Astrocyte of the cerebellum (primary cell): ENCODE results near the gene TAP1.
A peak's percentile ranks its signal among the peaks of the same experiment; 100 is the strongest.

ENCODE experiments used
- DNase-seq: peaks from one replicate; pipeline ENCODE4 v3.0.0-alpha.2; 2011; ENCODE audit warnings: low read depth
- H3K4me3 ChIP-seq: 2 replicates; pipeline ENCODE4 v1.5.1; 2011; ENCODE audit warnings: mild to moderate bottlenecking, low read depth, low read length, moderate library complexity
- CTCF ChIP-seq: IDR thresholded peaks from 2 replicates; pipeline ENCODE4 v1.5.1; 2012; ENCODE audit warnings: low read length, low read depth, moderate library complexity, mild to moderate bottlenecking; ENCODE audit errors: missing control alignments
- in situ Hi-C: cut with HindIII; loops from 2 replicates; pipeline ENCODE4 v1.10.0; 2017; ENCODE audit warnings: low sequenced_read_pairs

Gene TAP1, protein sequence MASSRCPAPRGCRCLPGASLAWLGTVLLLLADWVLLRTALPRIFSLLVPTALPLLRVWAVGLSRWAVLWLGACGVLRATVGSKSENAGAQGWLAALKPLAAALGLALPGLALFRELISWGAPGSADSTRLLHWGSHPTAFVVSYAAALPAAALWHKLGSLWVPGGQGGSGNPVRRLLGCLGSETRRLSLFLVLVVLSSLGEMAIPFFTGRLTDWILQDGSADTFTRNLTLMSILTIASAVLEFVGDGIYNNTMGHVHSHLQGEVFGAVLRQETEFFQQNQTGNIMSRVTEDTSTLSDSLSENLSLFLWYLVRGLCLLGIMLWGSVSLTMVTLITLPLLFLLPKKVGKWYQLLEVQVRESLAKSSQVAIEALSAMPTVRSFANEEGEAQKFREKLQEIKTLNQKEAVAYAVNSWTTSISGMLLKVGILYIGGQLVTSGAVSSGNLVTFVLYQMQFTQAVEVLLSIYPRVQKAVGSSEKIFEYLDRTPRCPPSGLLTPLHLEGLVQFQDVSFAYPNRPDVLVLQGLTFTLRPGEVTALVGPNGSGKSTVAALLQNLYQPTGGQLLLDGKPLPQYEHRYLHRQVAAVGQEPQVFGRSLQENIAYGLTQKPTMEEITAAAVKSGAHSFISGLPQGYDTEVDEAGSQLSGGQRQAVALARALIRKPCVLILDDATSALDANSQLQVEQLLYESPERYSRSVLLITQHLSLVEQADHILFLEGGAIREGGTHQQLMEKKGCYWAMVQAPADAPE

DNA sequence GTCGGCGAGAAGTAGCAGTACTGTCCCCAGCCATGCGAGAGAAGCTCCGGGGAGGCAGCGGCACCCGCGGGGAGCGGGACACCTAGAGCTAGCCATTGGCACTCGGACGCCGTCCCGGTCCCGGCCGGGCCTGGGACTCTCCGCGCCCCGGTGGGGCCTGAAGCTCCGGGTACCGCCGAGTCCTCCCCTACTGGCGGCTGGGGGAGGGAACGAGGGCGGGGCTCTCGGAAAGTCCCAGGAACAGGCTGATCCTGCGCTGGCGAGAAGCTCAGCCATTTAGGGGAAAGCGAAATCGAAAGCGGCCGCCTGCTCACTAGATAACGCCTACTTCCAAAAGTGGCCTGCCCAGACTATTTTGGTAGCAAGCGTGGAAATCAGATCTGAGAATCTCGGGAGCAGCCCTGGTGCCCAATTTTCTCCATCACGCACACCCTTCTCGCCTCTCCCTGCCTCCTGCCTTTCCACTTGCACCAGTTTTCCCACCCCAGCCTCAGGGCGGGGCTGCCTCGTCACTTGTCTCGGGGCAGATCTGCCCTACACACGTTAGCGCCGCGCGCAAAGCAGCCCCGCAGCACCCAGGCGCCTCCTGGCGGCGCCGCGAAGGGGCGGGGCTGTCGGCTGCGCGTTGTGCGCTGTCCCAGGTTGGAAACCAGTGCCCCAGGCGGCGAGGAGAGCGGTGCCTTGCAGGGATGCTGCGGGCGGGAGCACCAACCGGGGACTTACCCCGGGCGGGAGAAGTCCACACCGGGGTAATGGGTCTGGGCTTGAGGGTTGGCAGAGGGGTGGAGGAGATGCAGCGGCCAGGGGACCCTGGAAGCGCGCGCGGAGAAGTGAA, at the start of gene TAP1, which contains the start of gene PSMB9:
Gene TAP1, minus strand, starts transcription at position 164 of the 835 bp plus-strand sequence. Its CDS starts 68 bp downstream, at position 96.
Gene PSMB9, plus strand, starts transcription at position 652 of the 835 bp plus-strand sequence. Its CDS starts 38 bp downstream, at position 690.
- peak within 1 kb of the TSS; percentile 93 for H3K4me3 ChIP-seq
- in situ Hi-C loops = no loop called here
- DNase-seq = peak; percentile 77
- TF ChIP-seq CTCF = peak; percentile 77

- in situ Hi-C loops = no loop called here
- no peak for DNase-seq
- TF ChIP-seq CTCF = no peak
- H3K4me3 ChIP-seq = peak overlapping the region; percentile 83
Measured at GRCh38 chr6:32895006-32895345, 41.5 kb upstream of the TAP1 start.

DNA sequence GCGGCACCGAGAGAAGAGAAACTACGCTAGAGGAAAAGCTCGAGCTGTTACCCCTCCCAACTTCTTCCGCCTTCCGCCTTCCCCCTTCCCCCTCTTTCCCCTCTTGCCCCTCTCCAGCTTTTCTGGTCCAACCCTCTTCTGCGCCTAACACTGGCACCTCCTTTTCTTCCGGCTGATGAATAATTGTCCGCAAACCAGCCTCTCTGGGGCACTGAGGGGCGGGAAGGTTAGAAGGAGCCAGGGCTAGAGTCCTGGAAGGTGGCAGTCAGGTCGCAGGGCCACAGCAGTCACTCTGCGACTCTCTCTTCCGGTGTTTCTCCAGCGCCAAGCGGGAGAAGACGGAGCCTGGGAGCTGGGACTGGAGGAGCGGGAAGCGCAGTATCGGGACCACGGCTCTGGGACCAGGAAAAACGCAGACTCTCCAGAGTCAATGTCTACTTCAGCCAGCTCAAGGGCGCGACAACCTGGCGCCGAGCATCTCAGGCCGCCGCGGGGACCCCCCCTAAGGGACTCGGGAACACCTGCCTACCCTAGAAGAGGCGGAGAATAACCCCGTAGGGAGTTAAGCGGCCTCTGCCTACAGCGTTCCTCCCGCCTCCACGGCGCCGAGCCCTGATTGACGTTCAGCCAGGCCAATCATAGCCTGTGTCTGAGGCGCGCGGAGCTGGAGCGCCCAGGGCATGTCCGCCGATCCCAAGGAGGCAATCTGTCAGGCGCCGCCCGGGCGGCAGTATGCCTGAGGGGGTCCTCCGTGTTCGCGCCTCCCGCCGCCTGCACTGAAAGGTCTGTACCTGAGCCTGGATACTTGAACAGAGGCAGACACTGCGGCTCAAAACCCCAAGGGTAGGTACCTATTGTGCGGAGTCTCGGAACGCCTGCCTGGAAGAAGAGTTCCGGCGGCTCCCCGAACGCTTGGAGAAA, 40.8 kb upstream of the TAP1 start:
- no peak for TF ChIP-seq CTCF
- peak overlapping the region; percentile 83 for H3K4me3 ChIP-seq
- in situ Hi-C loops = no loop called here
- peak; percentile 75 for DNase-seq

DNA sequence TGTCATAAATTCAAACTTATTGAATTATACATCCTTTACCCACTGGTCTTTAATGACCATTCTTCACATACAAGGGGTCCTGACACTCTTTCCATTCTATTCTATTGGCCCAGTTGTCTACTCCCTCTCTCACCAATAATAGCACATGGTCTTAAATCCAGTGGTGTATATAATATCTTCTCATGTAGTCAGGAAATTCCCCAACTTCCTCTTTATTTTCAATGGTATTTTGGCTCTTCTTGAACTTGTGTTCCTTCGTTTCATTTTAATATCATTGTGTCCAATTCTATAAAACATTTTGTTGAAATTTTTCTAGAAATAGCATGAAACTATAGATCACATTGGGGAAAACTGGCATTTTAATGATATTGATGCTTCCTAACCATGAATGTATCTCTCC, 37.3 kb upstream of the TAP1 start:
- in situ Hi-C loops = no loop called here
- H3K4me3 ChIP-seq = no peak overlapping the region
- DNase-seq = no peak
- no peak for TF ChIP-seq CTCF

DNA sequence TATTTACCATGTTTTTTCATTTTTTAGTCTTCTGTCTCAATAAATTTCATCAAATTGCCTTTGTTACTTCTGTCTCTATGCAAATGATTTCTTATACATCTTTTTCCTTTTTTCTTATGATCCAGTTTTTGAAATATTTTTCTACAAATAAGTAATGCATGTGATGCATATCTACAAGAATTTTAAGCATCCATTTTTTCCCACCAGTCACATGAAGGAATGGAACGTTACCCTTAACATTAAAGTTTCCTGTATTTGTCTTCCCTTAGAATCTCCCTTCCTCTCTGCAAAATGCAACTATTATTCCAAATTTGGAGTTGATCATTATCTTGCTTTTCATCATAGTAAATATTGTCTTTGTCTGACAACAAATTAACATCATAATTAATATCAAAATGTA, 36.0 kb upstream of the TAP1 start:
- no peak overlapping the region for H3K4me3 ChIP-seq
- no peak for DNase-seq
- in situ Hi-C loops = no loop called here
- no peak for TF ChIP-seq CTCF

DNA sequence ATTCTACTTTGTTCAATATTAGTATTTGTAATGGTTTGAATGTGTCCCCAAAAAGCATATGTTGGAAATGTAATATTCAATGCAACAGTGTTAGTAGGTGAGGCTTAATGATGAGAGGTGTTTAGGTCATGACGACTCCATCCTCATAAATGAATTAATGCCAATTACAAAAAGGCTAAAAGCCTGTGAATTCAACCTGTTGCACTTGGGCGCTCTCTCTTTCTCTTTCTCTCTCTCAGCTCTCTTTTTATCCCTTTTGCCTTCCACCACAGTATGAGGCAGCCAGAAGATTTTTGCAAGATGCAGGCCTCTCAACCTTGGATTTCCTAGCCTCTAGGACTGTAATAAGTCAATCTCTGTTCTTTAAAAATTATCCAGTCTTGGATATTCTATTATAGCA, 35.1 kb upstream of the TAP1 start:
- no peak overlapping the region for H3K4me3 ChIP-seq
- no peak for TF ChIP-seq CTCF
- DNase-seq = no peak
- in situ Hi-C loops = no loop called here
